Endothelial cell of umbilical vein (primary cell): ENCODE data around the gene FAXDC2. TPM values are rescaled to one million over a fixed set of nuclear protein-coding genes. Genes with fewer than 3 reads are reported as not detected.

Source experiments
- BruUV-seq: library from RNA; stranded (reverse); fragments of 400-500 nt; replicated peaks from 2 replicates; lab custom pipeline; 2021; lab: Mats Ljungman, UMichigan
- CTCF ChIA-PET: fragments of 300-600, 350-600 bp; sonication (Branson Sonifier 250); formaldehyde crosslinking; loops from one replicate; lab custom pipeline; 2021; ENCODE audit warnings: antibody characterized with exemption, inconsistent platforms; lab: Charles Lee
- POLR2A ChIA-PET: fragments of 300-600, 350-600 bp; sonication (Branson Sonifier 250); formaldehyde crosslinking; loops from one replicate; lab custom pipeline; 2021; ENCODE audit warnings: antibody characterized with exemption, inconsistent platforms; lab: Charles Lee
- DNase-seq: peaks from one replicate; pipeline ENCODE4 v3.0.0-alpha.2; 2011; ENCODE audit warnings: low read depth, low spot score
- FAIRE-seq: peaks from 2 replicates; lab custom pipeline; 2011; peaks lifted over from hg19 to GRCh38; lab: Jason Lieb, UNC
- H2AFZ ChIP-seq: 2 replicates; pipeline ENCODE4 v1.6.0; 2012; ENCODE audit warnings: low read depth, low read length, control low read depth, inconsistent platforms
- H3K27ac ChIP-seq: 2 replicates; pipeline ENCODE4 v1.5.1; 2011; ENCODE audit warnings: low read depth, mild to moderate bottlenecking, control low read depth, low read length, moderate library complexity; ENCODE audit not compliant: insufficient read depth
- H3K27me3 ChIP-seq, 2 experiments: 2 replicates each; pipeline versions ENCODE4 v1.6.0 to v1.6.1; 2011; ENCODE audit warnings: low read length in 2 of 2, mixed read lengths in 1 of 2; ENCODE audit not compliant: control insufficient read depth in 2 of 2, insufficient read depth in 2 of 2
- H3K36me3 ChIP-seq, 2 experiments: 2 replicates in 1 of 2; 3 replicates in 1 of 2; pipeline ENCODE4 v1.5.1; 2011; ENCODE audit warnings: low read length in 2 of 2, mild to moderate bottlenecking in 1 of 2, moderate library complexity in 1 of 2; ENCODE audit not compliant: control insufficient read depth in 2 of 2, insufficient read depth in 2 of 2; ENCODE audit errors: extremely low read depth in 1 of 2
- H3K4me1 ChIP-seq: 3 replicates; pipeline ENCODE4 v1.5.1; 2011; ENCODE audit warnings: mild to moderate bottlenecking, low read length; ENCODE audit not compliant: control insufficient read depth, insufficient read depth; ENCODE audit errors: extremely low read depth
- H3K4me2 ChIP-seq: 2 replicates; pipeline ENCODE4 v1.6.1; 2011; ENCODE audit warnings: low read length, control low read depth, mixed read lengths; ENCODE audit not compliant: insufficient read depth
- H3K4me3 ChIP-seq, 3 experiments: fragments of 200-600 bp in 1 of 3; sonication (generic), shearing (Covaris generic) in 1 of 3; replicated peaks in 1 of 3; 2 replicates each; pipeline ENCODE4 v1.5.1; 2011 to 2016; ENCODE audit warnings: control low read depth in 3 of 3, low read length in 3 of 3, mild to moderate bottlenecking in 2 of 3, inconsistent platforms in 1 of 3, low read depth in 1 of 3, moderate library complexity in 1 of 3; ENCODE audit not compliant: insufficient read depth in 1 of 3
- H3K79me2 ChIP-seq: 2 replicates; pipeline ENCODE4 v1.6.0; 2012; ENCODE audit warnings: low read length, inconsistent platforms; ENCODE audit not compliant: control insufficient read depth, insufficient read depth
- H3K9ac ChIP-seq: replicated peaks from 2 replicates; pipeline ENCODE3; 2011; ENCODE audit warnings: low read length, control low read depth; ENCODE audit not compliant: insufficient read depth; ENCODE audit errors: extremely low read depth
- H3K9me1 ChIP-seq: replicated peaks from 3 replicates; pipeline ENCODE4 v1.6.0; 2011; ENCODE audit warnings: mild to moderate bottlenecking, low read length; ENCODE audit not compliant: control insufficient read depth, insufficient read depth; ENCODE audit errors: extremely low read depth
- H3K9me3 ChIP-seq: replicated peaks from 2 replicates; pipeline ENCODE4 v1.5.1; 2012; ENCODE audit warnings: low read length, inconsistent platforms; ENCODE audit not compliant: control insufficient read depth, insufficient read depth
- H4K20me1 ChIP-seq: replicated peaks from 2 replicates; pipeline ENCODE3; 2011; ENCODE audit warnings: mild to moderate bottlenecking, low read length; ENCODE audit not compliant: control insufficient read depth, insufficient read depth; ENCODE audit errors: extremely low read depth
- CTCF ChIP-seq, 2 donors: IDR thresholded peaks; 1 replicate in 1 of 2; 2 replicates in 1 of 2; pipeline ENCODE4 v1.5.1; 2011; ENCODE audit warnings: low read length in 2 of 2, mild to moderate bottlenecking in 2 of 2, moderate library complexity in 2 of 2, control low read depth in 1 of 2, inconsistent platforms in 1 of 2, low read depth in 1 of 2; ENCODE audit not compliant: insufficient read depth in 1 of 2; ENCODE audit errors: extremely low read depth in 1 of 2
- GATA2 ChIP-seq: IDR thresholded peaks from 2 replicates; pipeline ENCODE4 v1.7.0; 2011; ENCODE audit warnings: low read depth, mild to moderate bottlenecking, moderate library complexity, mixed read lengths, low read length; ENCODE audit not compliant: insufficient read length, insufficient read depth
- MAX ChIP-seq: IDR thresholded peaks from 2 replicates; pipeline ENCODE4 v1.6.1; 2011; ENCODE audit not compliant: insufficient read depth, insufficient read length
- MYC ChIP-seq: IDR thresholded peaks from one replicate; pipeline ENCODE4 v1.6.1; 2011; ENCODE audit warnings: mild to moderate bottlenecking, low read depth, low read length
- dilution Hi-C: fragments of 300-500 bp; cut with MboI; formaldehyde crosslinking; loops from one replicate; pipeline ENCODE4 v1.15.0; 2019; ENCODE audit warnings: low sequenced_read_pairs; ENCODE audit not compliant: extremely low pct_ligation_motif_present
- intact Hi-C: fragments of 100-400 bp; cut with micrococcal nuclease; formaldehyde crosslinking; loops from one replicate; pipeline ENCODE4 v1.10.0; 2022
- polyA plus RNA-seq, 4 experiments: library from polyadenylated mRNA; depleted of rRNA in 3 of 4; stranded (reverse) in 3 of 4; unstranded in 1 of 4; fragments of >200 nt; gene quantifications; 2 replicates each; pipeline versions ENCODE4 v1.2.1 to v1.2.3, GENCODE V29; 2011 to 2012; ENCODE audit warnings: missing spikeins in 1 of 4
- total RNA-seq: library from RNA; stranded (reverse); gene quantifications from 2 replicates; pipeline ENCODE4 v1.2.3, GENCODE V29; 2021

Gene FAXDC2
- total and polyA plus RNA-seq, 2 donors (not counting 3 experiments of a cell fraction or from before 2014, with no cell fraction given): 8.3 to 12.0 TPM

GRCh38 chr5:154860123-154860522 lies 9.7 kb upstream of the FAXDC2 start:
- Histone ChIP-seq H3K27me3 (no peaks in the 10 kb centered on the region), H4K20me1 (peaks cover 3% of the 10 kb centered on the region), H3K9me3 (no peaks in the 10 kb centered on the region), H2AFZ (no peak overlapping the region), H3K27ac (no peak overlapping the region), H3K4me2 (peak overlapping the region; percentile 90), H3K4me3 (peak overlapping the region; percentile 94 to 100 (median 95)), H3K36me3 (peaks cover 6 to 8% of the 10 kb centered on the region in 2 experiments), H3K79me2 (peaks cover 61% of the 10 kb centered on the region), H3K4me1 (peaks cover 27% of the 10 kb centered on the region), H3K9ac (peak overlapping the region; percentile 98), H3K9me1 (no peaks in the 10 kb centered on the region)
- TF ChIP-seq GATA2: no peak
- TF ChIP-seq MYC: no peak
- no peak for TF ChIP-seq MAX
- no peak for TF ChIP-seq CTCF (IDR thresholded peaks at IDR 0.05; ENCODE audit: extremely low read depth in 1 of 2, insufficient read depth in 1 of 2, low read depth in 1 of 2, low read length in 2 of 2)
- dilution Hi-C loops: no loop called here
- CTCF ChIA-PET: interaction anchor here (0.9 to 1.6 kb wide), 2 partner anchors 9 to 209 kb away, joined by 3 to 7 read pairs; no protein-coding TSS in a partner anchor
- no TSS peak for BruUV-seq
- peak; percentile 25 for DNase-seq
- no peak for FAIRE-seq
- intact Hi-C loops: no loop called here
- POLR2A ChIA-PET: no interaction called here
